AG08396 (cell line): ENCODE measurements around the gene RREB1.
"Not testable (repeated sequence)": the region's sequence is repeated elsewhere in the genome, so short reads cannot be mapped to it uniquely, and the experiment has no call there.

Experiments
- DNase-seq: peaks from one replicate; pipeline ENCODE4 v3.0.0; 2012; ENCODE audit warnings: low spot score, mixed read lengths

RREB1 gene

DNA sequence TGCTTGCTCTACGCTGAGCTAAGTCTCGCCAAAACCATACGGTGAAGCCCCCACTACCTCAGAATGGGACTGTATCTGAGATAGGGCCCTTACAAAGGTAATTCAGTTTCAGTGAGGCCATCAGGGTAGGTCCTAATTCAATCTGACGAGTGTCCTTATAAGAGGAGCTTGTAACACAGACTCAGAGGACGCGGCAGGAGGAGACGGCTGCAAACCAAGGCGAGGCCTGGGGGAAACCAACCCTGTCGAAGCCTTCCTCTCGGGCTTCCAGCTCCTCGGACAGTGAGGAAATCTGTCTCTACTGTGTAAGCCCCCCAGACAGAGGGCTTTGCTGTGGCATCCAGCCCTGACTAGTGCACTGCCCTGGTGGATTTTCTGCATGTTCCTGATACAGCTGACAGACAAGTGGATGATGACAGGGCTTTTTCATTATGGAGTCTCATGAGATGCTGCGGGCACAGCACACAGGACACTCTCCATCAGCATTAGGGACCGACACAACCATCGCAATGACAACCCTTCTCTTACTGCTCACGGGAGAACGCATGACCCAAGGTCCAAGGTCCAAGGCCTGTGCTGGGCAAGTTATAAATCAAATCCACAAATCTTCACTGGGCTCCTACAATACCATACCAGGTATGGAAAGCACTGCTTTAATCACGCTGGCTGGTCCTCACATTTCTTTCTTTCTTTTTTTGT, 157.1 kb downstream of the RREB1 start:
- no peak for DNase-seq

DNA sequence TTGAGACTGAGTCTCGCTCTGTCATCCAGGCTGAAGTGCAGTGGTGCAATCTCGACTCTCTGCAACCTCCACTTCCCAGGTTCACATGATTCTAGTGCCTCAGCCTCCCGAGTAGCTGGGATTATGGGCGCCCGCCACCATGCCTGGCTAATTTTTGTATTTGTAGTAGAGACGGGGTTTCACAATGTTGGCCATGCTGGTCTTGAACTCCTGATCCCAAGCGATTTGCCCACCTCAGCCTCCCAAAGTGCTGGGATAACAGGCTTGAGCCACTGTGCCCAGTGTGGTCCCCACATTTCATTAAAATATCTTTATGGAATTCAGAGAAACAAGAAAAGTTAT, 157.6 kb downstream of the RREB1 start:
- not testable (repeated sequence) for DNase-seq

DNA sequence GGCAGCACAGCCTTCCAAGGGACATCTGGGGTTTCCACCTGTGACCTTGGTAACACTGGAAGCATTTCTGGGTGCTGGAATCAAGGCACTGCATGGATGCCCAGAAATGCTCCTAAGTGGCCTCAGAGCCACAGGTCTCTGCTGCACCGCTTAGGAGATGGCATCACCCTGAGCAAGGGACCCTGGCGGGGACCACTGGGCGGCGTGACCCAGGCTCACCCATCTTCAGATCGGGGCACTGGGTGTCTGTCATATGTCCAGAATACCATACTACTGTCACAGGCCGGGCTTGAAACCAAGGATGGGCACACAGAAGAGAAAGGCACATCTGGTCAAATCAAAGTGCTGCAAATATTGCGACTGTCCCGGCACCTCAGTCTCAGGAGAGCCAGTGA, 159.3 kb downstream of the RREB1 start:
- DNase-seq: no peak

DNA sequence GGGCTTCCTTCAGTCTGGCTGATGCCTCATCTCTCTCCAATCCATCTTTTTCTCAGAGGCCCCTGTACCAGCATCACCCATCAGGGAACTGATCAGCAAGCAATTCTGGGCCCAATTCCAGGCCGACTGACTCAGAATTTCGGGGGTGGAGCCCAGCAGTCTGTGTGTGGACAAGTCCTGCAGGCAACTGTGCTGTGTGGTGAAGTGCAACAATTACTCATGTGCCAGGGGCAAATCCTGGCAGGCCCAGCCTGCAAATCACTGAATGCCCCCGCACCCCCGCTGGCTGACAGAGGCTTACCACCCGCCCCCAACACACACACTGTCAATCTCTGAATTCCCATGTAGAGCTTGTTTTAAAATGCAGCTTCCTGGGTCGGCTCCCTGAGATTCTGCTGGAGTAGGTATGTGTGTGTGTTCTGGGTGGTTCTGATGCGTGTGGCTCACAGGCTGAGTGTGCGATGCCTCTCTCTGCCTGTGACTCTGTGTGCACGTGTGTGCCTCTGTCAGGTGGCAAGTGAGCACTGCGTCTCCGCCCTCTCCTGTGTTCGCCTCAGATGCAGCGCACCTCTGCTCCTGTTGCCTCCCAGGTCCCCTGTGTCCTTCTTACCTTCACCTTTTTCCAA, 159.8 kb downstream of the RREB1 start:
- peak; percentile 94 for DNase-seq

DNA sequence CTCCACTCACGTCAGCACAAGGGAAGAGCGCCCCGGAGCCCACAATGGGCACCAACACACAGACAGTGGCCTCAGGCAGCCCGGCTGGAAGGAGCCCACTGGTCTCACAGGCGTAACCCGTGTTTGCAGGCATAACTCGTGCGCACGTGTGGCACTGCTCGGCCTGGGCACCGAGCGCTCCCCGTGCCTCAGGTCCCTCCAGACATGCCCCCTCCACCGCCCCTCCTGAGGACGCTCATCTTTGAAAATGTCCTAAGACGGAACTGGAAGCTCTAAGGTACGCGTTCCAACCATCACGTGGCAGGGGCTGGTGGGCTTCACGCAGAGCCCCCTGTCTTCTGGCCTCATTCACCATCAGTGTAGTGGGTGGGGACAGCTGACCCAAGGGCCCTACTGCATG, 160.6 kb downstream of the RREB1 start:
- DNase-seq: no peak

DNA sequence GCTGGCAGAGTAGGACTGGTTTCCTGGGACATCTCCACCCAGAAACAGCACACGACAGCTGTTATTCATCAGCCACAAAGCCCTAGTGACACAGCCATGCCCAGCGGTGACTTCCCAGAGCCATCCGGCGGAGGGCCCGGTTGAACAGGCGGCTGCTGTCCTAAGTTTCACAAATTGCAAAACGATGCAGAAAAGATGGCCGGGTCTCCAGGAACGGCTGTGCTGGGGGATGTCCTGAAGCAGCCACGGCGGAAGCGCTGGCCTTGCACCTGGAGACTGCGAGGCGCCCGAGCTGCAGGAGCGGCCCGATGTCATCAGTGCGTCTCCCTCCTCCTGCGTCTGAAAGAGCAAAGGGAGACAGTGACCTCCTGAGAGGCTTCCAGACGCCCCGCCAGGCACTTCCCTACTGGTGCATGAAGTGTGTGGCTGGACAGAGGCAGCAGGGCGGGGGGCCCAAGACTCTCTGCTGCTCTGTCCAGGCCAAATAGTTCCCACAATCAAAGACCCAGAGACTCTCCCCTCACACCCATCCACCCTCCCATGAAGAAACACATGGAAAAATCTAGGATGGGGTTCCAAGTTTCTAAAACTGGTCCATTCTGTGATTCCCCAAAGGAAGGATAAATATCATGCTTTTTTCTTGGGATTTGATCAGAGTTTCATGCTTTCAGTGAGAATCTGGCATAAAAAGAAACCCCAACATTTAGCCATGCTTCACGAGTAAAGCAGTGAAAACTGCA, 161.2 kb downstream of the RREB1 start:
- DNase-seq: no peak

DNA sequence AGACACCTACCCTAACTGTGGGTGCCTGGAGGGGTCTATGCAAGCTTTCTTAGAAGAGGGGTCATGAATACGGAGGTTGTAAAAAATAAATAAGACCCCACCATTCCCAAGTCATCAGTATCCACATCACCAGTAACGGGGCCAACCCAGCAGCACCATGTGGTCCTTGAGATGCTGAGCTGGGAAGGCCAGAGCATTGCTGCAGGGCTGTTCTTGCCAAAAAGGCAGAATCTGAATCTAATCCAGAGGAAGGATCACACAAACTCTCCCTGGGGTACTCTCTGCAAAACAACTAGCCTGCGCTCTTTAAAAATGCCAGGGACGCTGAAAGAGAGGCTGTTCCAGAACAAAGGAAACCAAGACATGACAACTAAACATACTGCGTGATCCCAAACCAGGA, 162.1 kb downstream of the RREB1 start:
- no peak for DNase-seq

DNA sequence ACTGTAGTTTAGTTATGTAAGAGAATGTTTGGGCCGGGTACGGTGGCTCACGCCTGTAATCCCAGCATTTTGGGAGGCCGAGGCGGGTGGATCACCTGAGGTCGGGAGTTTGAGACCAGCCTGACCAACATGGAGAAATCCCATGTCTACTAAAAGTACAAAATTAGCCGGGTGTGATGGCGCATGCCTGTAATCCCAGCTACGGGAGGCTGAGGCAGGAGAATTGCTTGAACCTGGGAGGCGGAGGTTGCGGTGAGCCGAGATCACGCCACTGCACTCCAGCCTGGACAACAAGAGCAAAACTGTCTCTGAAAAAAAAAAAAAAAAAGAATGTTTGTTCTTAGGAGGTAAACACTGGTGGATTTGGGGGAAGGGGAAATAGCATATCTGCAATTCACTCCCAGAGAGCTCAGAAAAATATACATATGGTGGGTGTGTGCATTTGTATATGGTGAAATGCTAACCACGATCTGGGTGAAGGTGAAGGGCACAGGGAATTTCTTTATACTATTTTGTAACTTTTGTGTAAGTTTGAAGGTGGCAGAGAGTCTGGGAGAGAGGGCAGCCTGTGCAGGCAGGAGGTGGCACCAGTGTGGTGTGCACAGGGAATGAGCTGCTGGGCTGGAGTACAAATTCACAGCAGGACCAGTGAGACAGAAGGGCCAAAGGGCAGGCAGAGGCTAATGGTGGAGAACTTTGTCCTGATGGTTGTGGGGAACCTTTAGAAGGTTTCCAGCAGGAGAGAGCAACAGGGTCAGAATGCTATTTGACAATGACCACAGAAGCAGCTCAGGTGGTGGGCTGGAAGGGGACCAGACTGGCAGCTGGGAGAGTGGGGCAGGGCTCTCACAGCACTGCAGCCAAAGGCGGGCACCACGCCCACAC, 162.8 kb downstream of the RREB1 start:
- DNase-seq: no peak

DNA sequence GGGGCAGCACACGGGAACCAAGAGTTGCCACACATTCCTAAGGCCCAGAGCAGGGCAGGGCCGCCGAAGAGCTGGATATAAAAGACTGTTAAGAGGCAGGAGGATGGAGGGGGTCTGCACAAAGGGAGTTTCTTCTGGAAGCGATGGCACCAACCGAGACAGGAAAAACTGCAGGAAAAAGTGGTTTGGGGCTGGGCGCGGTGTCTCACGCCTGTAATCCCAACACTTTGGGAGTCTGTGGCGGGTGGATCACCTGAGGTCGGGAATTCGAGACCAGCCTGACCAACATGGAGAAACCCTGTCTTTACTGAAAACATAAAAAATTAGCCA, 163.4 kb downstream of the RREB1 start:
- DNase-seq: no peak

DNA sequence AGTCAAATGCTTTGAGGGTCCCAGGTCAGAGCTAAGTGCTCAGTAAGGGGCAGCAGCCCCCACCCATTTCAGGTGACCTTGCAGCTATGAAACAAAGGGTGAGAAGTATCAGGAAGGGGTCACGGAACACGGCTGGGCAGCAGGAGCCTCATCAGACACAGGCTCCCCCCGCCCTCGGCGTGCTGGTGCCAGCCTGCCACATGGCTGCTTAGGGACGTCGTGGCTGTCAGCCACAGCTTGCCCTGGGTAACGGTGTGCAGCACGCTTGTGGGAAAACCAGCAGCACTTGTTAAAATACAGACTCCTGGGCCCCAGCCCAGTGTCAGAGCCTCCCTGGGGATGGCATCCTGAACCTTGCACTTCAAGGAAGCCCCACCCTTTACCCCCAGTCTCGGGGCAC, 165.9 kb downstream of the RREB1 start:
- DNase-seq: no peak

DNA sequence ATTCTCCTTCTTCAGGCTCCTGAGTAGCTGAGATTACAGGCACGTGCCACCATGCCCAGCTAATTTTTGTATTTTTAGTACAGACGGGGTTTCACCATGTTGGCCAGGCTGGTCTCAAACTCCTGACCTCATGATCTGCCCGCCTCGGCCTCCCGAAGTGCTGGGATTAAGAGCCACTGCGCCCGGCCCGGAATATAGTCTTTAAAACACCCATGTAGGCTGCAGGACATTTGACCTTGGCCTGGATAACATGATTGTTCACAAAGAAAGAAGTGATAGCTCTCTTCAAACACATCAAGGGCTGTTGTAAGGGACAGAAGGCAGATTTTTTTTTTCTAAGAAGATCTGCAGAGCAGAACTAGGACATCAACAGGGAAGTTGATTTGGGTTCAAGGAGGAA, 166.8 kb downstream of the RREB1 start:
- not testable (repeated sequence) for DNase-seq

DNA sequence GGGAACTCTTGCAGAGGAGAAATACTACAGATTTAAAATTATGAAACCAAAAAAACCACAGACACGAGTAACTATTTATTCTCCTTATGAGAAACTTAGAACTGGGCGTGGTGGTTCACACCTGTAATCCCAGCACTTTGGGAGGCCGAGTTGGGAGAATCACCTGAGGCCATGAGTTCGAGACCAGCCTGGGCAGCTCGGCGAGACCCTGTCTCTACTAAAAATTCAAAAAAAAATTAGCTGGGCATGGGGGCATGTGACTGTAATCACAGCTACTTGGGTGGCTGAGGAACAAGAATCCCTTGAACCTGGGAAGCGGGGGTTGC, 168.4 kb downstream of the RREB1 start:
- DNase-seq: no peak

DNA sequence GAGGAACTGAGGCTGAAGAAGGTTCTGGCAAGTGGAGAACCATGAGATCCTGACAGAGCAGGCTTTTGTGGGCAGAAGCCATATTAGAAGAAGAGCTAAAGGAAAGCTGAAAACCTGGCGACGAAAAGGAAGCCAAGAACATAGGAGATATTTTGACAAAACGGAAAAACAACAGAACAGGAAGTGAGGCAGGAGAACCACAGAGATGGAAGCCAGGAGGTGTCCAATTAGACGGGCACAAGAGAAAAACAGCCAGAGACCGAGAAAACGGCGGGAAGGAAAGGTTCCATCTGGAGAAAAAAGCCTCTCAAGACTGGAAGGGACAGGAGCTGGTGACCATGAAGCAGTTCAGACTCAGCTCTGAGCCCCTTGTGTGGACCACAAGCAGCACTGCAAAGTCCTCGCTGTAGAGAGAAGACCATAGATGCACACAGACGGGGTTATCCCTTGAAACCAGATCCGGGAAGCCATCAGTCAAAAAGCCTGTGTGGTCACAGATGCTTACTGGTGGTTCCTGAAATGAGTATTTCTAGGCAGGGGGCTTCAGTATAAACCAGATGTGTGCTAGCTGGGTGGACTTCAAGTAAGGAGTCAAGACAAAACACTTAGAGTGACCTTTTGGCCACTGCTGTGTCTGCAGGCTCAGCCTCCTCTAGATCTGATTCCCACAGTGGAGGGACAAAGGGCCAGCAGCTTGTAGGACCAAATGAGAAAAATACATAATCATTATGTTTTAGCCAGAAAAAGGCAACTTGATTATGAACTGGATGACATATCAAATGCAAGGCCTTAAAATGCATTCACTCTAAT, 174.5 kb downstream of the RREB1 start:
- no peak for DNase-seq

DNA sequence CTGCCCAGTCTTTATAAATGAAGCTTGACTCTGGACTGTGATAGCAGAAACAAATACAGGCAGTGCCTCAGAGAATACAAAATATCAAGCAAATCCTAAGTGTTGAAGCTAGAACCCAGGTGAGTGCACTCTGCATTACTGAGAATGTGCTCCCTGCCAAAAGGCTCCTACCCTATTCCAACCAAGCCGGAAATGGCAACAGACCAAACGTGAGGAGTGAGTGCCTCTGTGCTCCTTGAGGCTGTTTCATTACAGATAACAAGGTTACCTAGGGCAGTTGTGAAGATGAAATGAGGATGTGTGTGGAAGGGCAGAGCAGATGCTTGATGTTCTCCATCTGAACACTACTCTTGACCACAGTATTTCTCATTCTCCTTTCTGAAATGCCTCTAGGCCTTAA, 175.9 kb downstream of the RREB1 start:
- DNase-seq: no peak

DNA sequence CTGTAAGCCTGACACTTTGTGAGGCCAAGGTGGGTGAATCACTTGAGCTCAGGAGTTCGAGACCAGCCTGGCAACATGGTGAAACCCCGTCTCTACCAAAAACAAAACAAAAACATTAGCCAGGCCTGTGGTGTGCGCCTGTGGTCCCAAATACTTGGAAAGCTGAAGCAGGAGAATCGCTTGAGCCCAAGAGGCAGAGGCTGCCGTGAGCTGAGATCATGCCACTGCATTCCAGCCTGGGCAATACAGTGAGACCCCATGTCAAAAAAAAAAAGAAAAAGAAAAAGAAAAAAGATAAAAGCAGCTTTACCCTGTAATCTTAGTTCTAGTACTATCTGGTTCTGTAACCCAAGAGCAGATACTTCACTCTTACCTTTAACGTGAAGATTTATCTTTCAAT, 177.7 kb downstream of the RREB1 start:
- DNase-seq: no peak

DNA sequence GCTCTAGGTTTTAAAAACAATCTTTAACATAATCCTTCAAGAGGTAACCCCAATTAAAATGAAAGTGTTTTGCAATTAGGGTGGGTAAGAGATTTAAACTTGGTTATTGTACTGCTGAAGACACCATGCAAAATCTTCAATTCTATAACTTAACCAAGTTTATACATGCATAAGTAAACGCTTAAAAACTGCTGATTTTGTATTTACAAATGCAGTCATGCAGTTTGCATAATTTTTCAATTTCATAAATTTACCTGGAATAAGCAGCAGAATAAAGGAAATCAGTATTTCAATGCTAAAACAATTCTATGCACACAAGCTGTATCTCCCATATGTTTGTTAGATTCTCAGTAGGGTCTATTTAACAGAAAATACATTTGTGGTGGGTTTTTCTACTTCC, 182.3 kb downstream of the RREB1 start:
- no peak for DNase-seq

DNA sequence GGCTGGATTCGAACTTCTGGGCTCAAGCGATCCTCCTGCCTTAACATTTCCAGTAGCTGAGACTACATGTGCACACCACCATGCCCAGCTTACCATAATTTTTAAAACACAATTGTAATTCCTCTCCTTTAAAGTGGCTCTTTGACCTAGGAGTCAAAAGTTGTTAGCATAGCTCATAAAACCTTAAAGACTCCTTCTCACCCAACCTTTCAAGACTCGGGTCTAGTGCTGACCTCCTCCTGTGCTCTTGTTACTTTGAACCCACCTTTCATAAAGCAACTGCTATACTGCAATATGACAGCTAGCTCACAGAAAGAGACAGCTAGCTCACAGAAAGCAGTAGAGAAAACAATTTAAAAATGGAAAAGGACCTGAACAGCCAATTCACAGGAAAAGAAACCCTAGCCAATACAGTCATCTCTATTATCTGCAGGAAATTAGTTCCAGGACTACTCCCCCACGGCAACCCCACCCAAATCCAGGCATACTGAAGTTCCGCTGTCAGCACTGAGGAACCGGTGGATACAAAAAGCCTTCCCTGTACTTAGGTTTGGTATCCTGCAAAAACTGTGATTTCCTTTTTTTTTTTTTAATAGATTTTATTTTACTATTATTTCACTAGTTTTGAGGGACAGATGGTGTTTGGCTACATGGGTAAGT, 185.0 kb downstream of the RREB1 start:
- DNase-seq: no peak

DNA sequence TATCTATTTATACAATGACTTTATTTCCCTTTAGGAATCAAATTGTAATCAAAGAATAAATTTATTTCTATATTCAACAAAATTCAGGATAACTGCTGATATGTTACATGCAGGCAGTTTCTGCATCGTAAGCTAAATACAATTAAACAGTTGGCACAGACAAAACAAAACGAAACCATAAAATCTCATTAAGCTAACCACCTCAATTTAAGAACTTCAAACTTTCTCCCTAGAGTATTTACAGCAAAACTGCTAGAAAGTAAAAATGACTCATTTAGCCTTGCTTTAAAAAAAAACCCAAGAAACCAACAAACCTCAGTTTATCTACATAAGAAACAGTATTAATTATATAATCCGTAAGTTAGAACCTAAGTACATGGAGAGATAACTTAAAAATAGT, 188.2 kb downstream of the RREB1 start:
- no peak for DNase-seq

DNA sequence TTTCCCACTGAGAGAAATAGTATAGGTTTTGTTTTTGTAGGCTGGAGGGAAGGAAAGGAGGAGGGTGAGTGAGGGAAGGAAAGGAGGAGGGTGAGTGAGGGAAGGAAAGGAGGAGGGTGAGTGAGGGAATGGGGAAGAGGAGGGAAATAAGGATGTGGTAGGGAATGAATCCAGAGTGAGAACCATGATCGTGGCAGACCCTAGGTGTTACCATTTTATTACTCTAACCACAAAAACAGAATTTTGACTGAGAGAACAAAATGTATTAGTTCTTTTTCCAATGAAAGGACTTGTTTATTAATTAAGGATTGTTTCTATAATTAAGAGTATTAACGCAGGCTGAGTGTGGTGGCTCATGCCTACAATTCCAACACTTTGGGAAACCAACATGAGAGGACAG, 188.8 kb downstream of the RREB1 start:
- DNase-seq: no peak

DNA sequence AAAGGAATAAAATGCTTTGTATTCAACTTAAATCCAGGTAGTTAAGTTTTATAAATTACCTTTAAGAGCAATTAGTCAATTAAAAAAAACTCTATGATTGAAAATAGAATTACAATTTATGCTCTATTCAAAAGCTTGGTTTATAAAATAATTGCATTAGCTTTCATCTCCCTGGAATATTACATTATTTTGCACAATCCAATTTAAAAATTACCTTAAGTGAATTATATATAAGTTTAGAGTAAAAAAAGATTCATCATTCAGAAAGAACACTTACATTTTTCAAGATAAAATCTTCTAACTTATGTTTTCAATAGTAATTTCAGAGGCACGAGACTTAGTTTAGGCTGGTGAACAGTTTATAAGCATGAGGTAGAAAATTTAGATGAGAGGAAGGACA, 190.4 kb downstream of the RREB1 start:
- DNase-seq: no peak

DNA sequence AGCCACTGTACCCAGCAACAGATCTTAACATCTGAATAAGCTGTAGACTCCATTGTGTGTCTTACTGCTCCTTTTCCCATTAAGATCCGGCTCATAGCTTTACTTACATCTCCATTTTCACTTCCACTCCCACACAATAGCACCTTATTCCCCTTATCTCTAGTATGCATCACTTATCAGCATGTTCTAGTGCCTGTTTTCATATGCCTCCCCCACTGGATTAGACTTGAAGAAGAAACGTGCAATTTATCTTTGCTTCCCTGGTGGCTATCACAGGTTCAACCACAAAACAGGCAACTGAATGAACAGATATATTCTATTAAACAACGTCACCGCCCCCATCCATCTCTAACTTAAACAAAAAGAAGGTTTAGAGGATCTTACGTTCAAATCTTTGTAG, 193.2 kb downstream of the RREB1 start:
- no peak for DNase-seq
